HepG2 (cell line): ENCODE data around the gene RBFOX1.

Experiments used
- ATF3 ChIP-seq: sonication (generic); formaldehyde crosslinking; IDR thresholded peaks from 2 replicates; pipeline ENCODE4 v1.4.0; 2020; ENCODE audit warnings: missing genetic modification reagents
- BCL6 ChIP-seq: IDR thresholded peaks from 2 replicates; pipeline ENCODE4 v1.6.1; 2016; ENCODE audit warnings: missing genetic modification reagents, missing compliant biosample characterization
- CBFB ChIP-seq: sonication (generic); formaldehyde crosslinking; IDR thresholded peaks from 2 replicates; pipeline ENCODE4 v1.4.0; 2020; ENCODE audit warnings: missing genetic modification reagents
- CREB1 ChIP-seq, 2 experiments: fragments of 450-650 bp in 1 of 2; IDR thresholded peaks; 2 replicates each; pipeline ENCODE4 v1.6.1; 2016 to 2017; ENCODE audit warnings: control low read depth in 1 of 2, mild to moderate bottlenecking in 1 of 2, missing compliant biosample characterization in 1 of 2, missing genetic modification characterization in 1 of 2
- ELF4 ChIP-seq: sonication (generic); formaldehyde crosslinking; IDR thresholded peaks from 2 replicates; pipeline ENCODE4 v1.5.0; 2020; ENCODE audit warnings: missing genetic modification reagents, mild to moderate bottlenecking, moderate library complexity, borderline replicate concordance
- MAFK ChIP-seq, 2 experiments: IDR thresholded peaks in 1 of 2; conservative IDR thresholded peaks in 1 of 2; 2 replicates each; pipeline ENCODE4 v1.6.1; 2011; ENCODE audit warnings: improper control_type of control experiment in 2 of 2, low read length in 2 of 2
- POLR2A ChIP-seq, 2 experiments: IDR thresholded peaks; 2 replicates each; pipeline ENCODE4 v1.6.1; 2011; ENCODE audit warnings: low read depth in 2 of 2, low read length in 2 of 2, mild to moderate bottlenecking in 1 of 2, moderate library complexity in 1 of 2; ENCODE audit not compliant: insufficient read depth in 1 of 2
- SETDB1 ChIP-seq: sonication (generic); formaldehyde crosslinking; IDR thresholded peaks from 2 replicates; pipeline ENCODE4 v1.5.1; 2020; ENCODE audit warnings: missing genetic modification reagents, mild to moderate bottlenecking, borderline replicate concordance
- SMC3 ChIP-seq: IDR thresholded peaks from 2 replicates; pipeline ENCODE4 v1.6.1; 2011; ENCODE audit warnings: low read length, improper control_type of control experiment
- SP1 ChIP-seq, 2 experiments: fragments of 450-650 bp in 1 of 2; sonication (generic) in 1 of 2; formaldehyde crosslinking in 1 of 2; IDR thresholded peaks; 2 replicates each; pipeline versions ENCODE4 v1.4.0 to v1.6.1; 2016 to 2020; ENCODE audit warnings: missing genetic modification reagents in 1 of 2
- TF ChIP-seq, protein P1 (sequence below): sonication (generic); formaldehyde crosslinking; IDR thresholded peaks from 2 replicates; pipeline ENCODE4 v1.4.0; 2020; ENCODE audit warnings: missing genetic modification reagents
- TF ChIP-seq, protein P2 (sequence below): sonication (generic); formaldehyde crosslinking; IDR thresholded peaks from 2 replicates; pipeline ENCODE4 v1.5.0; 2020; ENCODE audit warnings: mild to moderate bottlenecking, missing genetic modification reagents, borderline replicate concordance
- TF ChIP-seq, protein P3 (sequence below): conservative IDR thresholded peaks from 2 replicates; pipeline ENCODE4 v1.6.1; 2018; ENCODE audit warnings: missing genetic modification reagents
- TF ChIP-seq, protein P4 (sequence below): sonication (generic); formaldehyde crosslinking; IDR thresholded peaks from 2 replicates; pipeline ENCODE4 v1.5.0; 2020; ENCODE audit warnings: mild to moderate bottlenecking, missing genetic modification reagents, moderate library complexity

- TF ChIP-seq, protein P1, sequence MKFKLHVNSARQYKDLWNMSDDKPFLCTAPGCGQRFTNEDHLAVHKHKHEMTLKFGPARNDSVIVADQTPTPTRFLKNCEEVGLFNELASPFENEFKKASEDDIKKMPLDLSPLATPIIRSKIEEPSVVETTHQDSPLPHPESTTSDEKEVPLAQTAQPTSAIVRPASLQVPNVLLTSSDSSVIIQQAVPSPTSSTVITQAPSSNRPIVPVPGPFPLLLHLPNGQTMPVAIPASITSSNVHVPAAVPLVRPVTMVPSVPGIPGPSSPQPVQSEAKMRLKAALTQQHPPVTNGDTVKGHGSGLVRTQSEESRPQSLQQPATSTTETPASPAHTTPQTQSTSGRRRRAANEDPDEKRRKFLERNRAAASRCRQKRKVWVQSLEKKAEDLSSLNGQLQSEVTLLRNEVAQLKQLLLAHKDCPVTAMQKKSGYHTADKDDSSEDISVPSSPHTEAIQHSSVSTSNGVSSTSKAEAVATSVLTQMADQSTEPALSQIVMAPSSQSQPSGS: no peak
- TF ChIP-seq, protein P2, sequence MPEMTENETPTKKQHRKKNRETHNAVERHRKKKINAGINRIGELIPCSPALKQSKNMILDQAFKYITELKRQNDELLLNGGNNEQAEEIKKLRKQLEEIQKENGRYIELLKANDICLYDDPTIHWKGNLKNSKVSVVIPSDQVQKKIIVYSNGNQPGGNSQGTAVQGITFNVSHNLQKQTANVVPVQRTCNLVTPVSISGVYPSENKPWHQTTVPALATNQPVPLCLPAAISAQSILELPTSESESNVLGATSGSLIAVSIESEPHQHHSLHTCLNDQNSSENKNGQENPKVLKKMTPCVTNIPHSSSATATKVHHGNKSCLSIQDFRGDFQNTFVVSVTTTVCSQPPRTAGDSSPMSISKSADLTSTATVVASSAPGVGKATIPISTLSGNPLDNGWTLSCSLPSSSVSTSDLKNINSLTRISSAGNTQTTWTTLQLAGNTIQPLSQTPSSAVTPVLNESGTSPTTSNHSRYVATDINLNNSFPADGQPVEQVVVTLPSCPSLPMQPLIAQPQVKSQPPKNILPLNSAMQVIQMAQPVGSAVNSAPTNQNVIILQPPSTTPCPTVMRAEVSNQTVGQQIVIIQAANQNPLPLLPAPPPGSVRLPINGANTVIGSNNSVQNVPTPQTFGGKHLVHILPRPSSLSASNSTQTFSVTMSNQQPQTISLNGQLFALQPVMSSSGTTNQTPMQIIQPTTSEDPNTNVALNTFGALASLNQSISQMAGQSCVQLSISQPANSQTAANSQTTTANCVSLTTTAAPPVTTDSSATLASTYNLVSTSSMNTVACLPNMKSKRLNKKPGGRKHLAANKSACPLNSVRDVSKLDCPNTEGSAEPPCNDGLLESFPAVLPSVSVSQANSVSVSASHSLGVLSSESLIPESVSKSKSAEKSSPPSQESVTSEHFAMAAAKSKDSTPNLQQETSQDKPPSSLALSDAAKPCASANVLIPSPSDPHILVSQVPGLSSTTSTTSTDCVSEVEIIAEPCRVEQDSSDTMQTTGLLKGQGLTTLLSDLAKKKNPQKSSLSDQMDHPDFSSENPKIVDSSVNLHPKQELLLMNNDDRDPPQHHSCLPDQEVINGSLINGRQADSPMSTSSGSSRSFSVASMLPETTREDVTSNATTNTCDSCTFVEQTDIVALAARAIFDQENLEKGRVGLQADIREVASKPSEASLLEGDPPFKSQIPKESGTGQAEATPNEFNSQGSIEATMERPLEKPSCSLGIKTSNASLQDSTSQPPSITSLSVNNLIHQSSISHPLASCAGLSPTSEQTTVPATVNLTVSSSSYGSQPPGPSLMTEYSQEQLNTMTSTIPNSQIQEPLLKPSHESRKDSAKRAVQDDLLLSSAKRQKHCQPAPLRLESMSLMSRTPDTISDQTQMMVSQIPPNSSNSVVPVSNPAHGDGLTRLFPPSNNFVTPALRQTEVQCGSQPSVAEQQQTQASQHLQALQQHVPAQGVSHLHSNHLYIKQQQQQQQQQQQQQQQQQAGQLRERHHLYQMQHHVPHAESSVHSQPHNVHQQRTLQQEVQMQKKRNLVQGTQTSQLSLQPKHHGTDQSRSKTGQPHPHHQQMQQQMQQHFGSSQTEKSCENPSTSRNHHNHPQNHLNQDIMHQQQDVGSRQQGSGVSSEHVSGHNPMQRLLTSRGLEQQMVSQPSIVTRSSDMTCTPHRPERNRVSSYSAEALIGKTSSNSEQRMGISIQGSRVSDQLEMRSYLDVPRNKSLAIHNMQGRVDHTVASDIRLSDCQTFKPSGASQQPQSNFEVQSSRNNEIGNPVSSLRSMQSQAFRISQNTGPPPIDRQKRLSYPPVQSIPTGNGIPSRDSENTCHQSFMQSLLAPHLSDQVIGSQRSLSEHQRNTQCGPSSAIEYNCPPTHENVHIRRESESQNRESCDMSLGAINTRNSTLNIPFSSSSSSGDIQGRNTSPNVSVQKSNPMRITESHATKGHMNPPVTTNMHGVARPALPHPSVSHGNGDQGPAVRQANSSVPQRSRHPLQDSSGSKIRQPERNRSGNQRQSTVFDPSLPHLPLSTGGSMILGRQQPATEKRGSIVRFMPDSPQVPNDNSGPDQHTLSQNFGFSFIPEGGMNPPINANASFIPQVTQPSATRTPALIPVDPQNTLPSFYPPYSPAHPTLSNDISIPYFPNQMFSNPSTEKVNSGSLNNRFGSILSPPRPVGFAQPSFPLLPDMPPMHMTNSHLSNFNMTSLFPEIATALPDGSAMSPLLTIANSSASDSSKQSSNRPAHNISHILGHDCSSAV: no peak
- TF ChIP-seq POLR2A (IDR thresholded peaks at IDR 0.05; ENCODE audit: insufficient read depth in 1 of 2, low read depth in 2 of 2, low read length in 2 of 2) (no peak), SETDB1 (no peak), BCL6 (CRISPR knock-in tag) (no peak), SP1 (IDR thresholded peaks at IDR 0.05) (no peak), SP1 (CRISPR knock-in tag; IDR thresholded peaks at IDR 0.05) (no peak), CBFB (CRISPR knock-in tag) (no peak), CREB1 (IDR thresholded peaks at IDR 0.05) (peak; percentile 96), CREB1 (CRISPR knock-in tag; IDR thresholded peaks at IDR 0.05) (no peak), ATF3 (CRISPR knock-in tag) (no peak), MAFK (conservative IDR thresholded peaks at IDR 0.05 in 1 of 2, IDR thresholded peaks at IDR 0.05 in 1 of 2; ENCODE audit: low read length in 2 of 2) (no peak), ELF4 (CRISPR knock-in tag) (no peak), SMC3 (no peak)
- TF ChIP-seq, protein P3, sequence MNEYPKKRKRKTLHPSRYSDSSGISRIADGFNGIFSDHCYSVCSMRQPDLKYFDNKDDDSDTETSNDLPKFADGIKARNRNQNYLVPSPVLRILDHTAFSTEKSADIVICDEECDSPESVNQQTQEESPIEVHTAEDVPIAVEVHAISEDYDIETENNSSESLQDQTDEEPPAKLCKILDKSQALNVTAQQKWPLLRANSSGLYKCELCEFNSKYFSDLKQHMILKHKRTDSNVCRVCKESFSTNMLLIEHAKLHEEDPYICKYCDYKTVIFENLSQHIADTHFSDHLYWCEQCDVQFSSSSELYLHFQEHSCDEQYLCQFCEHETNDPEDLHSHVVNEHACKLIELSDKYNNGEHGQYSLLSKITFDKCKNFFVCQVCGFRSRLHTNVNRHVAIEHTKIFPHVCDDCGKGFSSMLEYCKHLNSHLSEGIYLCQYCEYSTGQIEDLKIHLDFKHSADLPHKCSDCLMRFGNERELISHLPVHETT: no peak
- TF ChIP-seq, protein P4, sequence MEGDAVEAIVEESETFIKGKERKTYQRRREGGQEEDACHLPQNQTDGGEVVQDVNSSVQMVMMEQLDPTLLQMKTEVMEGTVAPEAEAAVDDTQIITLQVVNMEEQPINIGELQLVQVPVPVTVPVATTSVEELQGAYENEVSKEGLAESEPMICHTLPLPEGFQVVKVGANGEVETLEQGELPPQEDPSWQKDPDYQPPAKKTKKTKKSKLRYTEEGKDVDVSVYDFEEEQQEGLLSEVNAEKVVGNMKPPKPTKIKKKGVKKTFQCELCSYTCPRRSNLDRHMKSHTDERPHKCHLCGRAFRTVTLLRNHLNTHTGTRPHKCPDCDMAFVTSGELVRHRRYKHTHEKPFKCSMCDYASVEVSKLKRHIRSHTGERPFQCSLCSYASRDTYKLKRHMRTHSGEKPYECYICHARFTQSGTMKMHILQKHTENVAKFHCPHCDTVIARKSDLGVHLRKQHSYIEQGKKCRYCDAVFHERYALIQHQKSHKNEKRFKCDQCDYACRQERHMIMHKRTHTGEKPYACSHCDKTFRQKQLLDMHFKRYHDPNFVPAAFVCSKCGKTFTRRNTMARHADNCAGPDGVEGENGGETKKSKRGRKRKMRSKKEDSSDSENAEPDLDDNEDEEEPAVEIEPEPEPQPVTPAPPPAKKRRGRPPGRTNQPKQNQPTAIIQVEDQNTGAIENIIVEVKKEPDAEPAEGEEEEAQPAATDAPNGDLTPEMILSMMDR (CRISPR knock-in tag): no peak
These were observed 182.9 kb downstream of the RBFOX1 start for GRCh38 chr16:7515543-7515942.
